Measurements from ENCODE around the gene RERE. TPM values are rescaled to one million over a fixed set of nuclear protein-coding genes. Genes with fewer than 3 reads are reported as not detected.

The RERE gene
- total RNA-seq, 2 donors from 2014 or later: 144 to 174 TPM

GRCh38 chr1:8423692-8424538 is 393.5 kb downstream of the RERE start:
- no peak for TF ChIP-seq CTCF (IDR thresholded peaks at IDR 0.05)
- H3K27ac ChIP-seq: peak overlapping the region; percentile 96 to 99
- H3K4me1 ChIP-seq (ENCODE audit: control insufficient read depth in 1 of 2, low read depth in 2 of 2): peaks cover 42 to 64% of the 10 kb centered on the region in 2 donors
- no peaks in the 10 kb centered on the region for H3K27me3 ChIP-seq (replicated peaks; ENCODE audit: insufficient read depth)
- H3K36me3 ChIP-seq: peaks cover 7% of the 10 kb centered on the region
- H3K4me3 ChIP-seq: peak overlapping the region; percentile 82
- DNase-seq (ENCODE audit: low spot score): peak; percentile 28
- ATAC-seq (ENCODE audit: insufficient number of reproducible peaks, low FRiP score, low read depth): no peak
- H3K9me3 ChIP-seq: no peaks in the 10 kb centered on the region

- Histone ChIP-seq H3K27ac (peak overlapping the region; percentile 96 to 99), H3K9me3 (no peaks in the 10 kb centered on the region), H3K4me1 (ENCODE audit: control insufficient read depth in 1 of 2, low read depth in 2 of 2) (peaks cover 43 to 64% of the 10 kb centered on the region in 2 donors), H3K27me3 (replicated peaks; ENCODE audit: insufficient read depth) (no peaks in the 10 kb centered on the region), H3K4me3 (peak overlapping the region; percentile 82), H3K36me3 (peaks cover 7% of the 10 kb centered on the region)
- ATAC-seq (ENCODE audit: insufficient number of reproducible peaks, low FRiP score, low read depth) (no peak), DNase-seq (ENCODE audit: low spot score) (no peak)
- no peak for TF ChIP-seq CTCF (IDR thresholded peaks at IDR 0.05)
Observed at GRCh38 chr1:8423269-8423691, 394.2 kb downstream of the RERE start.

GRCh38 chr1:8422510-8423268 is 394.8 kb downstream of the RERE start:
- H3K4me1 ChIP-seq (ENCODE audit: control insufficient read depth in 1 of 2, low read depth in 2 of 2): peaks cover 44 to 64% of the 10 kb centered on the region in 2 donors

GRCh38 chr1:8421721-8422120 is 395.7 kb downstream of the RERE start:
- Histone ChIP-seq H3K4me1 (ENCODE audit: control insufficient read depth in 1 of 2, low read depth in 2 of 2) (peaks cover 51 to 63% of the 10 kb centered on the region in 2 donors), H3K9me3 (no peaks in the 10 kb centered on the region), H3K27ac (peak overlapping the region; percentile 96 to 99), H3K4me3 (peak overlapping the region; percentile 82), H3K36me3 (peaks cover 7% of the 10 kb centered on the region), H3K27me3 (replicated peaks; ENCODE audit: insufficient read depth) (no peaks in the 10 kb centered on the region)
- no peak for TF ChIP-seq CTCF (IDR thresholded peaks at IDR 0.05)
- ATAC-seq (ENCODE audit: insufficient number of reproducible peaks, low FRiP score, low read depth): no peak
- DNase-seq (ENCODE audit: low spot score): no peak

More at GRCh38 chr1:8422510-8423268, 394.8 kb downstream of the RERE start:
- no peak for DNase-seq (ENCODE audit: low spot score)
- Histone ChIP-seq H3K27me3 (replicated peaks; ENCODE audit: insufficient read depth) (no peaks in the 10 kb centered on the region), H3K36me3 (peaks cover 7% of the 10 kb centered on the region), H3K9me3 (no peaks in the 10 kb centered on the region), H3K27ac (peak overlapping the region; percentile 96 to 99), H3K4me3 (peak overlapping the region; percentile 82)
- TF ChIP-seq CTCF (IDR thresholded peaks at IDR 0.05): no peak
- ATAC-seq (ENCODE audit: insufficient number of reproducible peaks, low FRiP score, low read depth): no peak

GRCh38 chr1:8420318-8420717 is 397.1 kb downstream of the RERE start:
- ATAC-seq (ENCODE audit: insufficient number of reproducible peaks, low FRiP score, low read depth): no peak
- no peak for DNase-seq (ENCODE audit: low spot score)
- no peak for TF ChIP-seq CTCF (IDR thresholded peaks at IDR 0.05)

More at GRCh38 chr1:8420318-8420717, 397.1 kb downstream of the RERE start:
- peak overlapping the region; percentile 82 for H3K4me3 ChIP-seq
- peak overlapping the region; percentile 36 to 96 for H3K27ac ChIP-seq
- H3K4me1 ChIP-seq (ENCODE audit: control insufficient read depth in 1 of 2, low read depth in 2 of 2): peaks cover 57 to 65% of the 10 kb centered on the region in 2 donors
- peaks cover 7% of the 10 kb centered on the region for H3K36me3 ChIP-seq
- H3K27me3 ChIP-seq (replicated peaks; ENCODE audit: insufficient read depth): no peaks in the 10 kb centered on the region
- no peaks in the 10 kb centered on the region for H3K9me3 ChIP-seq
